ENCODE results near the gene MRPS22. TPM values are rescaled to one million over a fixed set of nuclear protein-coding genes. Genes with fewer than 3 reads are reported as not detected.
A peak's percentile ranks its signal among the peaks of the same experiment; 100 is the strongest.
"Not testable (repeated sequence)": the region's sequence is repeated elsewhere in the genome, so short reads cannot be mapped to it uniquely, and the experiment has no call there.

The MRPS22 gene
- total RNA-seq, 1 experiment from 2014 or later, result 147 TPM

DNA sequence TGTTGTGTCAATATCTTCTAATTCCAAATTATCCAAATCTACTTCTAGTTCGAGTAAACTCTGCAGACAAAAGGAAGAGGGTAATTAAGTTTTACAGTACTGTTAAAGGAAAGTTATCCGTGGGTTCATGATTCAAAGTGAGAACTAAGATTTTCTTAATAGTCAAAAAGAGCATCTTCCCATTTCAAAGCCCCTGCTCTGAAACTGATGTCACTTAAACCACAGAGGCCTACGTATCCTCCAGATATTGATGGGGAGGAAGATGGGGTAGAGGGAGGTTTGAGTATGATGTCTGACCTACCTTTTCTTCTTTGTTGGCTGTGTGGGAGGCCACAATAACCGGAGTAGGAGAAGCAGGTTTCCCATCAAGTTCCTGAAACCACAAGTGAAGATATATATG lies 14.1 kb downstream of the MRPS22 start:
- H3K36me3 ChIP-seq, result peaks cover 92% of the 10 kb centered on the region
- H3K27me3 ChIP-seq, result no peaks in the 10 kb centered on the region
- no peak for DNase-seq
- no peak overlapping the region for H3K4me3 ChIP-seq
- H3K9me3 ChIP-seq, result no peaks in the 10 kb centered on the region

DNA sequence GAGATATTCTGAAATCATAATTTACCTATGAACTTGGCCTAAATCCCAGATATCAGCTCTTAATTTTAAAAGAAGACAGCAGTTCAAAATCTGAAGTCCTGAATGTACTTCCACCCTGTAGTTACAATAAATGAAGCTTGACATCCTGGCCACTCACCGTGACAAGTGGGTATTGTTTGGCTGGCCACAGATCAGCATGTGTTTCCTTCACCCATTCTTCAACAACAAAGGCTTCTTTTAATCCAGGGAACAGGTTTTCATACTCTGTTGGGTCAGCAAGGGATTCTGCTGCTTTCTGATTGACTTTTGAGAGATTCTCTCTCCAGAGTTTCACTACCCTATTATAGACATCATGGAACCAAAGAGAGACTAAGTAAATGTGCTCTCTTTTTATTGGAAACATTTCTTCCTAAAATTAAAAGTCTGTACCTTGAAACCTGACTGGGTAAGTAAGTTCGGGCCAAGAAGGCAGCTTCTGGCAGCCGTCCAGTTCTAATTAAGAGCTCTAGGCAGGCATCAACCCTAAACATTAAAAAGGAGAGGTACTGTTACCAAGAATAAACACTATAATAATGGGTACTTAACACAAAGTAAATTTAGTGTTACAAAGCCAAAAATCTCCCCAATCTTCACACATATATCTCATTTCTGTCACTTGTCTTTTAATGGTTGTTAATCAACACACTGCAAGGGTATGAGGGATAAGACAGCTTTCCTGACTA lies 15.2 kb downstream of the MRPS22 start:
- H3K27me3 ChIP-seq, result no peaks in the 10 kb centered on the region
- H3K9me3 ChIP-seq, result no peaks in the 10 kb centered on the region
- DNase-seq, result no peak
- H3K36me3 ChIP-seq, result peaks cover 95% of the 10 kb centered on the region
- H3K4me3 ChIP-seq, result no peak overlapping the region

DNA sequence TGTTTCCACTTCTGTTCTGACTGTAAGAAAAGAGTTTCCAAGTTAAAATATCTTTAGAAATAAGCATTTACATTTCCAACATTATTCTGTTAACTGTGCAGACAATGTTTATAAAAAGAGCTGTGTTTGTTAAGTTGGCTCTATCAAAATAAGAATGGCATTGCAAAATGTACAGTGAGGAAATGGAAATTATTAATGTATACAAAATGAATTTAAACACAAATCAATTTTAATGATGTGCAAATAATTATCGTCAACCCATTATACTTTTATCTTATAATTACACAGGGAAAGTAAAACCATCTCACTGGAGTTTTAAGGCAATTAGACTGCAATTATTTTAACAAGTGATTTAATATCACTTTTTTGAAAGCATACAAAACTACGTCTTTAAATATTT lies 17.5 kb downstream of the MRPS22 start:
- H3K27me3 ChIP-seq, result no peaks in the 10 kb centered on the region
- H3K9me3 ChIP-seq, result no peaks in the 10 kb centered on the region
- H3K36me3 ChIP-seq, result peaks cover 95% of the 10 kb centered on the region
- no peak overlapping the region for H3K4me3 ChIP-seq
- DNase-seq, result no peak

DNA sequence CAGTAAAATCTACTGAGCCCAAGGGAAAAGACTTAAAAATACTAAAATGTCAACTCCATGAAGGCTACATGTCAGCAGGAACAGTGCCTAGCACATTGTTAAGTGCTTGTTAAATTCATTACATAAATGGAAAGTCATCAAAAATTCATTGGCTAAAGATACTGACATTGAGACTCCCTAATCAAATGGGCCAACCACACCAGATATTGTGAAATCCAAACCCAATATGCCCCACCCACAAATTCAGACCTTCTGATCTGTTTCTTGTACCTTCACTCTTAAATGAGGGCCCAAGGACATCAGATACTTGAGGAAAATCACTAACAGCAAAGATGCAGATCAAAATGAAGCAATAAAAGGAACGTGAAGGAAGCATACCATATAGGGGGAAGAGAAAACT lies 20.7 kb downstream of the MRPS22 start:
- Histone ChIP-seq H3K27me3 (no peaks in the 10 kb centered on the region), H3K9me3 (no peaks in the 10 kb centered on the region), H3K36me3 (peaks cover 93% of the 10 kb centered on the region), H3K4me3 (no peak overlapping the region)
- DNase-seq, result no peak

DNA sequence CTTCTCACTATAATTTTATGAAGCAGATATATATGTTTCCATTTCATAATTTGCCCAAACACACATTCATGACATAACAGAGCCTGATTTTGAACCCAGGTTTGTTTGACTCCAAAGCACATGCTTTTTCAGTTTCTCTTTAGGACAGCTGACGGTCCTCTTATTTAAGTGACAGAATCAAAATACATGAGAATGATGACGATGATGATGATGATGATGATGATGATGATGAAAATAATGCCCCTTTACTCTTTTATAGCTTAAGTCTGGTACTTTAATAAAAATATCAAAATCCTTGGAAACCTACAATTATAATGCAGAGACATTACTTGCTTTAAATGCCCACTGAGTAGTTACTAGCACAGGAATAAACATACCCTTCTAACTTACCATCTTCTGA lies 30.3 kb downstream of the MRPS22 start:
- no peak overlapping the region for H3K4me3 ChIP-seq
- no peaks in the 10 kb centered on the region for H3K9me3 ChIP-seq
- no peaks in the 10 kb centered on the region for H3K27me3 ChIP-seq
- DNase-seq, result no peak
- H3K36me3 ChIP-seq, result peaks cover 100% of the 10 kb centered on the region

DNA sequence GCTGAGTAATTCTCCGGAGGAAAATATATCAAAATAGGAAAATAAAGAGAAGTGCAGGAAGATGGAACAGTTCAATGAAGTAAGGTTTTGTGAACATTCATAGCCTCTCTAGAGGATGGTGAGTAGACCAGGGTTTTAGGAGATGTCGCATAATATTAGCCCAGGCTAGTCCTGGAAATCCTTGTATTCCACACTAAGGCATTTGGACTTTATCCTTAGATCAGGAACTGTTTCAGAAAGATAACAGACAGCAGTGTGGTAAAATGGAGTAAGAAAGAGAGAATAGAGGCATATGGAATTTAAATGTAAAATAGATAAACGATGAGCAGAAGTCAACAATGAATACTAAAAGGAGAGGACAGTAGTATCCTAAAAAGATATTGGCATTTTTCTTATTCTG lies 33.6 kb downstream of the MRPS22 start:
- Histone ChIP-seq H3K36me3 (peaks cover 97% of the 10 kb centered on the region), H3K27me3 (no peaks in the 10 kb centered on the region), H3K9me3 (no peaks in the 10 kb centered on the region), H3K4me3 (no peak overlapping the region)
- no peak for DNase-seq

DNA sequence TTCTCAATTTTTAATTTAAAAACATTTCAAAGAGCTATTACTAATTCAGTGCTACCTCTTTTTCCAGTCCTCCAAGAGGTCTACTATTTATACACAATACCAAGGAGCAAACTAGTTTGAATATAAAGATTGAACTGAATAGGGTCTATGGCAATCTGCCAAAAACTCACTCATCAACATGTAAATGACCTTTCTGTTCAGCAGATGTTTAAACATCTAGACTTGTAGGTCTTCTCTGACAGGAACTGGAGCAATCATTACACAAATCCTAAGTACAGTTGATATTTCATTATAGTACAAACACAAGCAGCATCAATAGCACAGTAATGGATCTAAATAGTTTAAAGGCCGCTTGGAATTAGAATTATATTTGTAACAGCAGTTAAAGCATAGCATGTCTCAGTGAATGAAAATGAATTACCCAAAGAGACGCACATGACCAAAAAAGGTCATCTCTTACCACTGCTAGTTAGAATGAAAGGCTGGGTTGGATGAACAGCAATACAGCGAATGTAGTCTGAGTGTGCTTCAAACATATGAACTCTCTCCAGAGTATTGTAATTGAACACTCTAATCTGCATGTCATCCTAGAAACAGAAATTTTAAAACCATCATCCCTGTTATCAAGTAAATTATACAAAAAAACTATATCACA lies 34.9 kb downstream of the MRPS22 start:
- H3K27me3 ChIP-seq, result no peaks in the 10 kb centered on the region
- peaks cover 97% of the 10 kb centered on the region for H3K36me3 ChIP-seq
- H3K4me3 ChIP-seq, result no peak overlapping the region
- no peaks in the 10 kb centered on the region for H3K9me3 ChIP-seq
- DNase-seq, result no peak

DNA sequence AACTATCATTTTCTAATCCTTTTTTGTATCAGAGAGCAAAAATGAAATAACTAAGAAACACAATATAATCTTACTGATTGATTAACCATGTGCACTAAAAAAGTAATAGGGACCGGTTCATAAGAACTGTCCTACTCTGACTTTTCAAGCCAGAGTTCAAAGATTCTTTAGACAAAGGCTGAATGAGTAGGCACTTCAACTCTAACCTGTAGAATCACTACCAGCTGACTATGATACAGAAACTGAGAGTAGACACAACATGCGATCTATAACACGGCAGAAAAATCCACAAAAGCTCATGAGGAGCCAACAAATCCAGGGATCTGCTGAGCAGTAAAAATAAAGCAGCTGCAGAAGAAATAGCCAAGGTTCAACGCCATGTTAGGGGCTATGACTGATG lies 36.8 kb downstream of the MRPS22 start:
- no peaks in the 10 kb centered on the region for H3K27me3 ChIP-seq
- peaks cover 94% of the 10 kb centered on the region for H3K36me3 ChIP-seq
- DNase-seq, result no peak
- no peaks in the 10 kb centered on the region for H3K9me3 ChIP-seq
- H3K4me3 ChIP-seq, result no peak overlapping the region

DNA sequence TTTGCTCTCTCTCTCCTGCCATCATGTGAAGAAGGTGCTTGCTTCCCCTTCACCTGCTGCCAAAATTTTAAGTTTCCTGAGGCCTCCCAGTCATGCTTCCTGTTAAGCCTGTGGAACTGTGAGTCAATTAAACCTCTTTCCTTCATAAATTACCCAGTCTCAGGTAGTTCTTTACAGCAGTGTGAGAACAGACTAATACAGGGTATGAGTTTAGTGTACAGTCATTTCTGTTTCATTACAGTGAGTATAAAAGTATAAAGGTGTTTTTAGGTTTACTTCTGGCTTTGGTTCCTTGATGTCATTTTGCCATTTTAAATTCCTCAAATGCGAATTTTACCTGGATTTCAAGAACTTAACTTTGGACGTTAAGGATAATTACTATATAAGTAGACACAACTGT lies 38.5 kb downstream of the MRPS22 start:
- not testable (repeated sequence) for H3K27me3 ChIP-seq, H3K9me3 ChIP-seq, H3K4me3 ChIP-seq, DNase-seq
- H3K36me3 ChIP-seq, result peaks cover 87% of the 10 kb centered on the region

DNA sequence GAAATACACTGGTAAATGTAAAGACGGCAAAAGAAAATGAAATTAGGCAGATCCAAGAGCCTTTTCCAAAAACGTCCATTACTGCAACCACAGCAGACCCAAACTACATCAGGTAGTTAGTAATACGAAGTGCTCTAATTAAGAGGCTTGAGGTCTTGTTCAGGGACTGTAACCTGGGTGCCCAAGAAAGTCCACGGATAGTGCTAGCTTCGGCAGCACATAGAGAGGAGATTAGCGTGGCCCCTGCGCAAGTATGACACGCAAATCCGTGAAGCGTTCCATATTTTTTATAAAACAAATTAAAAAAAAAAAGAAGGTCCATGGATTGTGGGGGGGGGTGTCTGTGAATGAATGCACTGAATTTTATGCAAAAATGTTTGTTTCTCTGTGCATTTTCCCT lies 44.3 kb downstream of the MRPS22 start:
- no peak for DNase-seq
- Histone ChIP-seq H3K27me3 (no peaks in the 10 kb centered on the region), H3K4me3 (peak overlapping the region; percentile 92), H3K36me3 (peaks cover 42% of the 10 kb centered on the region), H3K9me3 (no peaks in the 10 kb centered on the region)

DNA sequence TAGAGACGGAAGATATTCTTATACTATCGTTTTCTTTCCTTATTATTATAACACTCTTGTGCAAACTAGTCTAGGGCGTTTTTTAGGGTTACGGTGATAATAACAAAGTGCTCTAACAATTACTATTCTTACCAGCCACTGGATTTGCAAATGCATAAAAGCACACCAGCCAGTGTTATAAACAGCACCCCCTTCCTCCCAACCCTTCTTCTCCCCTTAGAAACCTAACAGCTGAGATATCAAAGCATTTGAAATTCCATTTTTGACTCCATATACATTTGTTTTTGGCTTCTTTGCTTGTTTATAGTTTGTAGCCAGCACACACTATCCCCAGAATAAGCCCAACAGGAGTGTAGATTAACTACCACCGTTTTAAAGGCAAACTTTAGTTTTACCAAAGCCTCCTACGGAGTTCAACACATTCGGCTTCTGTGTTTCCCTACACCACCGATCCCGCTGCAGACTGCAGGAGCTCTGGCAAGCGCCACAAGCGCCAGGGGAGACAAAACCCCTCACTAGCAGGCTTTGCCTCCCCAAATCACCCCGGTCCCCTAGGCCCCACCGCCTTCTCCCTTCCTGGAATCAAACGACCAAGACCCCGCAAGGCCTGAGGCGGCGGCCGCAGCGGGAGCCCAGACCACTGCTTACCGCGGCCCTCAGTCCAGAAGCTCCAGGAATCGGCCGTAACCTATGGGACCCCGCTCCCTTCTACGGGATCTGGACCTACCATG lies 45.2 kb downstream of the MRPS22 start:
- Histone ChIP-seq H3K4me3 (peak overlapping the region; percentile 92), H3K36me3 (peaks cover 33% of the 10 kb centered on the region), H3K9me3 (no peaks in the 10 kb centered on the region), H3K27me3 (no peaks in the 10 kb centered on the region)
- no peak for DNase-seq

DNA sequence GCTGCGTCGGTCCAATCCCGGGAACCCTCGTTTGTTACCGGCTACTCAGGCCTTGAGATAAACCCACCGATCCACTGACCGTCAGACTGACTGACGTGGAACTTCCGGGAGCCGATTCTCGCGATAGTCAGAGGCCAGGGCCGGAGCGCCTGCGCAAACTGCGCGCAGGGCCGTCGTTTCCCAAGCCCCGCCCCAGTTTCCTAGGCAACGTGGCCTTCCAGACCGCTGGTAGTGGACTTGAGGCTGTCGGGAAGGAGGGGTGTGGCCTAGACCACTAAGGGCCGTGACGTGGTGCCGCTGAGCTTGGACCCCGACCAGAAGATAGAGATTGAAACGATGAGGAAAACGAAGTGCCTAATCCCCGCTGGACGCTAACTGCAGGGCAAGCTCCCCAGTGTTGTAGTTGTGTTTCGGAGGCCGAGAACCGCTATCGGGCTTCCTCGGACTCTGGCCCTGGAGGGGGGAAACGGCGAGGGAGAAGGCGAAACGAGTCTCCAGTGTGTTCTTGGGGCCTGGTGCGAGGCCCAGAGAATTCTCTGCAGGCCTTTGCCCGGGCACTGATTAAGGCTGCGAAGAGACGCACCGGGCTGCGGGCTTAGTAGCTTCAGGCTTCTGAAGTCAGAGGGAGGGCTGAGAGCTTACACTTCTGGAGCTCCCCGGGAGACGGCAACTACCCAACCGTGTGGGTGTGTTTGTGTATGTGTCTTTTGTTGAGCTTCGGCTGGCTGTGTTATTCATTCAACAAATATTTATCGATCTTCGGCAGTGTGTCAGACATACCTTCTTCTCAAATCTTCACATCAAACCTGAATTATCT lies 45.9 kb downstream of the MRPS22 start, which contains the start of gene COPB2:
COPB2 (minus strand) TSS at position 96 of the 817 bp plus-strand sequence. CDS start 97 bp downstream, outside the sequence.
- no peaks in the 10 kb centered on the region for H3K27me3 ChIP-seq
- peaks cover 25% of the 10 kb centered on the region for H3K36me3 ChIP-seq
- no peaks in the 10 kb centered on the region for H3K9me3 ChIP-seq
- peak within 1 kb of the TSS; percentile 92 for H3K4me3 ChIP-seq
- DNase-seq, result peak; percentile 100

DNA sequence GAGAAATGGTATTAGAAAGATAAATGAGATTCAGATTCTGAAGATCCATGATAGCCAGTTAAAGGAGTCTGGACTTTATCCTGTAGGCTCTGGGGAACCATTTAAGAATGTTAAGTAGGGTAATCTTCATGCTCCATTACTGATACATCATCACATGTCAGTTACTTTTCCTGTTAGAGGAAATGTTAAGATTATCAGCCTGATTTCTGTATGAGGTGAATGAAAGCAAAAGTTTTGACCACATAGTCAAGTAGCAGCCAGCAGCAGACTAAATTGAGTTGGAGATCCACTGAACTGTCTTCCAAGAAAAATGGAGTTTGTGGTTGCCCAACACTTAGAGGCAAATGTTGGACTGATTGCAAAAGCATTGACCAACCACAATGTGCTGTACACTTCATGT lies 50.3 kb downstream of the MRPS22 start:
- peaks cover 2% of the 10 kb centered on the region for H3K36me3 ChIP-seq
- no peaks in the 10 kb centered on the region for H3K9me3 ChIP-seq
- H3K27me3 ChIP-seq, result no peaks in the 10 kb centered on the region
- H3K4me3 ChIP-seq, result no peak overlapping the region
- DNase-seq, result no peak

DNA sequence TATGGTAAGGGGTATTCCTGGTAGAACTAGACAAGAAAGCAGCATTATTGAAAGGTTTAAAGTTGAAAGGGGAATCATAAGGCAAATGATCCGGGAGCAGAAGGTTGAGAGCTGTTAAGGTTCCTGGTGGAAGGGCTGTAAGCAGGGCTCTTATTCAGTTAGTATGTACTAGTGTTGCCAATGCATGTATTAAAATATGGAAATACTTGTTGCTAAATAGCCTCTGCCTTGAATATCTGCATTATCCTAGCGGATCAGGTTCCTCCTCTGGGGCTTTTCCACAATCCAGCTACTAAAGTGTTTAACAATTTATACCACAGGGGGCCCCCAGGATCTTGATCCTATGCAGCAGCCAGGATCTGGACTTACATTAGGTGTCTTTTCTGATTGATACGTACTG lies 52.9 kb downstream of the MRPS22 start:
- H3K36me3 ChIP-seq, result no peaks in the 10 kb centered on the region
- H3K4me3 ChIP-seq, result no peak overlapping the region
- H3K9me3 ChIP-seq, result peaks cover 7% of the 10 kb centered on the region
- no peaks in the 10 kb centered on the region for H3K27me3 ChIP-seq
- no peak for DNase-seq

DNA sequence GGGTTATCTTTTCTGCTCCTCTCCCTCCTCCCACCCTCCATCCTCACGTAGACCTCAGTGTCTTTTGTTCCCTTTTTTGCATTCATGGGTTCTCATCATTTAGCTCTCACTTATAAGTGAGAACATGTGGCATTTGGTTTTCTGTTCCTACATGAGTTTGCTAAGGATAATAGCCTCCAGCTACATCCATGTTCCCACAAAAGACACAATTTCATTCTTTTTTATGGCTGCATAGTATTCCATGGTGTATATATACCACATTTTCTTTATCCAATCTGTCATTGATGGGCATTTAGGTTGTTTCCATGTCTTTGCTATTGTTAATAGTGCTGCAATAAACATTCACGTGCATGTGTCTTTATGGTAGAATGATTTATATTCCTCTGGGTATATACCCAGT lies 57.3 kb downstream of the MRPS22 start:
- not testable (repeated sequence) for DNase-seq, H3K36me3 ChIP-seq, H3K27me3 ChIP-seq, H3K4me3 ChIP-seq
- H3K9me3 ChIP-seq, result peaks cover 10% of the 10 kb centered on the region
